GM19025 (cell line): Measurements from ENCODE around the gene NT5DC4.
"Not testable (repeated sequence)": the region's sequence is repeated elsewhere in the genome, so short reads cannot be mapped to it uniquely, and the experiment has no call there.

Experiments used
- ATAC-seq: cut with Tn5 transposase; IDR thresholded peaks from one replicate; pipeline ENCODE4 v1.9.1; 2021; ENCODE audit warnings: mild to moderate bottlenecking, low read depth, moderate library complexity; ENCODE audit not compliant: unreplicated experiment

Gene NT5DC4

DNA sequence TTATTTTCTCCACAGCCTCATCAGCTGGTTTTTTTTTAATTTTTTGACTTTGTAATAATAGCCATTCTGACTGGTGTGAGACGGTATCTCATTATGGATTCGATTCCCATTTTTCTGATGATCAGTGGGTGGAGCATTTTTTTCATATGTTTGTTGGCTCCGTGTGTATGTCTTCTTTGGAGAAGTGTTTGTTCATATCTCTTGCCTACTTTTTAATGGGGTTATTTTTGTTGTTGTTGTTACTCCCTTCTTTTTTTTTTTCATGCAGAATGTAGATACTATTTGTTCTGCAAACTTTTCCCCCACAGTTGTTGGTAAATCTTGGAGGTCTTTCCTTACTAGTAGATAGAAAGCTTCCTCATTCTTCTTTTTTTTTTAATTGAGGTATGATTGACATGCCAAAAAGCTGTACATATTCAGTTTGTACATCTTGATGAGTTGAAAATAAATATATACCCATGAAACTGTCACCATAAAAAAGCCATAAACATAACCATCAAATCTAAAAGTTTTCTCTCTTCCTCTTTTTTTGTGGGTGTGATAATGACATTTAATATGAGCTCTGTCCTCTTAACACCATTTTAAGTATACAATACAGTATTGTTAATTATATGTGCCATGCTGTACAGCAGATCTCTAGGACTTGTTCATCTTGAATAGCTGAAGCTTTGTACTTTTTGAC, 21.8 kb upstream of the NT5DC4 start:
- no peak for ATAC-seq

- no peak for ATAC-seq
Measured at GRCh38 chr2:112699984-112700667, 20.7 kb upstream of the NT5DC4 start.

DNA sequence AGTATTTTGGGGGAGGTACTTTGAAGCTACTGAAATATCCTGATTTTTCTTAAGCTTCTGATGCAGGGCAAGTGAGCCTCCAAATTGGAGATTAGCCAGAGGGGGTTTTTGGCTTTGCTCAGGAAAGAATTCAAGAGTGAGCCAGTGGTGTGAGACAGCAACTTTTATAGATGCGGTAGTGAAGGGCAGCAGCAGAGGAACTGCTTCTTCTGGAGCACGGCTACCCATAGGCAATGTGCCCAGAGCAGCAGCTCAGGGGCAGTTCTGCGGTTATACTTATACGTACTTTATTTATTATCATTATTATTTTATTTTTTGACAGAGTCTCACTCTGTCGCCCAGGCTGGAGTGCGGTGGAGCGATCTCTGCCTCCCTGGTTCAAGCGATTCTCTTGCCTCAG, 19.8 kb upstream of the NT5DC4 start:
- no peak for ATAC-seq

- no peak for ATAC-seq
Measured at GRCh38 chr2:112703684-112704083, 17.1 kb upstream of the NT5DC4 start.

- ATAC-seq = no peak
Measured at GRCh38 chr2:112705575-112705974, 15.2 kb upstream of the NT5DC4 start.

- ATAC-seq = no peak
Measured at GRCh38 chr2:112706170-112706664, 14.6 kb upstream of the NT5DC4 start.

DNA sequence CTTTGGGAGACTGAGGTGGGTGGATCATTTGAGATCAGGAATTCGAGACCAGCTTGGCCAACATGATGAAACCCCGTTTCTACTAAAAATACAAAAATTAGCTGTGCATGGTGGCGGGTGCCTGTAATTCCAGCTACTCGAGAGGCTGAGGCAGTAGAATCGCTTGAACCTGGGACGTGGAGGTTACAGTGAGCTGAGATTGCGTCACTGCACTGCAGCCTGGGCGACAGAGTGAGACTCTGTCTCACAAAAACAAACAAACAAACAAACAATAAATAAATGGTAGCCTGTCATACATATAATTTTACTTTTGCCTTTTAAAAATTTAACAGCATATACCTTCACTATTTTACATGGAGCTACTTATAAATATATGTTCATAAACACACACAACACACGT, 13.9 kb upstream of the NT5DC4 start:
- not testable (repeated sequence) for ATAC-seq

- ATAC-seq = no peak
Measured at GRCh38 chr2:112708968-112709367, 11.9 kb upstream of the NT5DC4 start.

DNA sequence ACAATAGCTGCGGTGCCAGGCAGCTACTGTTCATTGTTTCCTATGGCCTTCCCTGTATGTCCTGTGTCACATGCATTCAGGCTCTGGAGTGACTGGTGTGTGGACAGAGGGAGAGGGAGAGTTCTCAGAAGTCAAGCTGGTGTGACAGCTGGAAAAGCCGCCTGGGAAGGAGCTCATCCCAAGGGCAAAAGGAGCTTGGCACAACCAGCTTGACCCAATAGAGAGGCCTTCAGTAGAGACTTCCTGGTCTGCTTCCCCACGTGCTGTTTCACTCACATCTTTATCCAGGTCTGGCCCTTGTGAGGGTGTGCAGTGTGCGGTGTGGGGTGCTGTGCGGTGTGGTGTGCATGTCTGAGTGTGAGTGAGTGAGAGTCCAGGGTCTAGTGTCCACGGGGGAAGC, 11.1 kb upstream of the NT5DC4 start:
- no peak for ATAC-seq

GRCh38 chr2:112710956-112711750, 9.7 kb upstream of the NT5DC4 start:
- ATAC-seq = no peak

GRCh38 chr2:112712465-112712864, 8.4 kb upstream of the NT5DC4 start:
- ATAC-seq = no peak

- ATAC-seq = no peak
Measured at GRCh38 chr2:112712903-112713584, 7.8 kb upstream of the NT5DC4 start.

GRCh38 chr2:112713585-112713925, 7.3 kb upstream of the NT5DC4 start:
- ATAC-seq = no peak

- no peak for ATAC-seq
Measured at GRCh38 chr2:112713926-112714325, 6.9 kb upstream of the NT5DC4 start.

DNA sequence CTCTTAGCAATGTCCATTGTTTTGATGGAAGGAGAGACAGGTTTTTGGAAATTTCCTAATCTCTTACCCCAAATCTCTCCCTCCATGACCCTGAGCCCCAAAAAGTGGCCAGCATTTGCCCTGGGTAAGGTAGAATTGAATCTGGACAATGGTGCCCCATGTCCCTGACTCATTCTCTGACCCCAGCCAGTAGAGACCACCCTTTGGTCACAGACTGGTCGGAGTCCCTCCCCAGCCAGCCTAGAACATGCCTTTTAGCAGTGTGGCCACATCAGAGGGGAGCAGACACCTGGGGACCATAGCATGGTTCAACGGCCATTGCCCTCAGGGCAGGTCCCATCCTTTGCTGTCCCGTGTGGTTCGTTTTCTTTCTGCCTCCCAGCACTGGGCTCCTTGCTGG, 6.5 kb upstream of the NT5DC4 start:
- no peak for ATAC-seq

DNA sequence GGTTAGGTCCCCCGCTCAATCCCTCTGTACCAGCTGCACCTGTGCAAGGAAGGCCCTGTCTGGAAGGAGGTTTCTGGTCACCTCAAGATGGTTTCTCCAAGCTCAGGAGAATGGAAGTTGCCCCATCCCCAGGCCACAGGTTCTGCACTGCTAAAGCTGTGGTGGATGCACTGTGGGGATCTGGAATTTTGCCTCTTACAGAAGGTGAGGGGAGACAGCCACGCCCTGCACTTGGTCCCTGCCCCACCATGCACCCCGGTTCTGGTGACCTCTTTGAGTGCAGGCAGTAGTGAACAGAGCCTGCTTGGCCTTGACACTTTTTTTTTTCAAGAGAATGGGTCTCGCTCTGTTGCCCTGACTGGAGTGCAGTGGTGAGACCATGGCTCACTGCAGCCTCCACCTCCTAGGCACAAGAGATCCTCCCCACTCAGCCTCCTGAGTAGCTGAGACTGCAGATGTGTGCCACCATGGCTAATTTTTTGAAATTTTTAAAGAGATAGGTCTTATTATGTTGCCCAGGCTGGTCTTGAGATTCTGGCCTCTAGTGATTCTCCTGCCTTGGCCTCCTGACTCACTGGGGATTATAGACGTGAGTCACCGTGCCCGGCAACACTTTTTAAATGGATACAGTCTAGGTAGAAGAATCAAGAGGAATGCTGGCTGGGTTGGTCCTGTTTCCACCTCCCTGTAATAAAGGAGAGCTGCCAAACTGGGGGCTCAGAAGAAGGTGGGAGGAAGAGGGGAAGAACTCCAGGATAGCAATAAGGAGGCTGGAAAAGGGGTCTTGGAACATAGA, 5.8 kb upstream of the NT5DC4 start:
- no peak for ATAC-seq

DNA sequence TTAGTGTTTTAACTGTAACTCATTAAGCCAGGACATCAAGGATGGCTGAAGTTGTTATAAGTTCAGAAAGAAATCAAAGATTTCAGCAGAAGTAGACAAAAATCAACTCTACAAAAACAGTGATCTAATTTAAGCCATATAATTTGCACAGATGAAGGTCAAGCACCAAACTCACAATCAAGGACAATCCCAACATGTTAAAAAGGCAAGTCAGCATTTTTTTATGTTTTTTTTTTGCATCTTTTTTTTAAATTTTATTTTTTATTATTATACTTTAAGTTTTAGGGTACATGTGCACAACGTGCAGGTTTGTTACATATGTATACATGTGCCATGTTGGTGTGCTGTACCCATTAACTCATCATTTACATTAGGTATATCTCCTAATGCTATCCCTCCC, 4.7 kb upstream of the NT5DC4 start:
- ATAC-seq = not testable (repeated sequence)

GRCh38 chr2:112716826-112717352, 3.9 kb upstream of the NT5DC4 start:
- ATAC-seq = not testable (repeated sequence)

GRCh38 chr2:112718863-112719370, 1.9 kb upstream of the NT5DC4 start:
- ATAC-seq = no peak
